Gastroesophageal sphincter (tissue), 4 donors: ENCODE measurements around the gene ARID5B. TPM values are rescaled to one million over a fixed set of nuclear protein-coding genes. Genes with fewer than 3 reads are reported as not detected.

Experiments used
- ATAC-seq: fragments of 150-250 bp; one replicate; pipeline ENCODE4 v1.9.1; 2016; ENCODE audit warnings: mild to moderate bottlenecking, moderate library complexity
- H3K27ac ChIP-seq, 4 donors: fragments of 200-600 bp; sonication (generic) in 3 of 4; 1 replicate in 3 of 4; 2 replicates in 1 of 4; pipeline ENCODE4 v1.5.1; 2016 to 2019
- H3K27me3 ChIP-seq: fragments of 200-600 bp; sonication (generic); one replicate; pipeline ENCODE4 v1.5.1; 2019
- H3K36me3 ChIP-seq, 2 donors: fragments of 200-600 bp; sonication (generic); one replicate each; pipeline ENCODE4 v1.5.1; 2019; ENCODE audit warnings: control low read depth in 1 of 2
- H3K4me1 ChIP-seq, 3 donors: fragments of 200-600 bp; sonication (generic); 1 replicate in 2 of 3; 2 replicates in 1 of 3; pipeline ENCODE4 v1.5.1; 2016 to 2019; ENCODE audit warnings: control low read depth in 2 of 3
- H3K4me3 ChIP-seq, 2 donors: fragments of 200-600 bp; sonication (generic); one replicate each; pipeline ENCODE4 v1.5.1; 2019; ENCODE audit warnings: mild to moderate bottlenecking in 1 of 2, moderate library complexity in 1 of 2
- H3K9me3 ChIP-seq, 3 donors: fragments of 200-600 bp; sonication (generic); one replicate each; pipeline ENCODE4 v1.5.1; 2017 to 2019; ENCODE audit warnings: control low read depth in 2 of 3
- EP300 ChIP-seq: sonication (generic); formaldehyde crosslinking; IDR thresholded peaks from one replicate; pipeline ENCODE4 v1.6.1; 2017; ENCODE audit warnings: antibody characterized with exemption, mild to moderate bottlenecking
- POLR2A ChIP-seq, 2 donors: fragments of 450-650 bp; IDR thresholded peaks; one replicate each; pipeline ENCODE4 v1.6.1; 2017; ENCODE audit warnings: antibody characterized with exemption in 2 of 2, mild to moderate bottlenecking in 2 of 2, moderate library complexity in 1 of 2
- POLR2AphosphoS5 ChIP-seq: sonication (generic); formaldehyde crosslinking; IDR thresholded peaks from one replicate; pipeline ENCODE4 v1.6.1; 2017; ENCODE audit warnings: antibody characterized with exemption
- WGBS, 2 donors: methylation state at CpG; one replicate each; pipeline ENCODE4 v1.1.5; 2018; ENCODE audit warnings: low coverage in 1 of 2; 5-methylcytosine and 5-hydroxymethylcytosine counted together
- total RNA-seq, 4 donors: library from RNA; depleted of rRNA; stranded (reverse); fragments of >200 nt; gene quantifications; one replicate each; pipeline ENCODE4 v1.1.0, GENCODE V29; 2016
- TF ChIP-seq, protein P1 (sequence below), 4 experiments: fragments of 200-600 bp in 2 of 4; fragments of 450-650 bp in 2 of 4; sonication (generic) in 1 of 4; IDR thresholded peaks; one replicate each; pipeline ENCODE4 v1.5.1; 2017 to 2019; ENCODE audit warnings: antibody characterized with exemption in 4 of 4, mild to moderate bottlenecking in 2 of 4, moderate library complexity in 2 of 4

The ARID5B gene
- total RNA-seq, 4 donors from 2014 or later = 34.7 to 81.4 (median 62.5) TPM

DNA sequence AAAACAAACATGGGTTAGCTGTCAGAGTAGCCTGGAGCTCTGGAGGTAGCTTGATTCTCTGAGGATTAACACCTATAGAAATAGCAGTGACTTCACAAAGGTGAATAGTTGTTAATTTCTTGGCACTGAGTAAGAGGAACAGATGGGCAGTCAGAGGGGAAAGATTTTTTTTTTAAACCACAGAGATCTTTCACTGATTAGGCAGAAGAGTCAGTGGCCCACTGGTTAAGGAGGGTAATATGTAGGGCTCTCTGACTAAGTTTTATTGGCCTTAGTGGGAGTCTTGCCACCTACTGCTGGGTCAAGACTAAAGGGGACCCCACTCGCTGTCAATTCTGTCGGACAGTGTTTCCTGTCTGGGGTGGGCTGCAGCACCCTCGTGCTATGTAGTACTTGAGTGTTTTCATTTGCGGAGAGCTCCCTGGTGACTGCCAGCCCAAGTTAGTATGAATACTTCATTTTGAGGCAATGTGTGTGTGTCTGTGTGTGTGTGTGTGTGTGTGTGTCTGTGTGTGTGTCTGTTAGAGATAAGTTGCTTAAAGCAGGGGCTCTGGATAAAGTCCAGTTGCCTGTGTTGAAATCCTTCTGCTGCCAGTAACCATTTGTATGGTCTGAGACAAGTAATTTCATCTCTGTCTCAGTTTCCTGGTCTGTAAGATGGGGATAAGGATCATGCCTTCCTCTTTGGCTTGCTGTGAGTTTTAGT, 145.2 kb downstream of the ARID5B start:
- peaks cover 0 to under 1% of the 10 kb centered on the region in 2 donors for H3K36me3 ChIP-seq
- no peak overlapping the region for H3K4me3 ChIP-seq
- TF ChIP-seq, protein P1, sequence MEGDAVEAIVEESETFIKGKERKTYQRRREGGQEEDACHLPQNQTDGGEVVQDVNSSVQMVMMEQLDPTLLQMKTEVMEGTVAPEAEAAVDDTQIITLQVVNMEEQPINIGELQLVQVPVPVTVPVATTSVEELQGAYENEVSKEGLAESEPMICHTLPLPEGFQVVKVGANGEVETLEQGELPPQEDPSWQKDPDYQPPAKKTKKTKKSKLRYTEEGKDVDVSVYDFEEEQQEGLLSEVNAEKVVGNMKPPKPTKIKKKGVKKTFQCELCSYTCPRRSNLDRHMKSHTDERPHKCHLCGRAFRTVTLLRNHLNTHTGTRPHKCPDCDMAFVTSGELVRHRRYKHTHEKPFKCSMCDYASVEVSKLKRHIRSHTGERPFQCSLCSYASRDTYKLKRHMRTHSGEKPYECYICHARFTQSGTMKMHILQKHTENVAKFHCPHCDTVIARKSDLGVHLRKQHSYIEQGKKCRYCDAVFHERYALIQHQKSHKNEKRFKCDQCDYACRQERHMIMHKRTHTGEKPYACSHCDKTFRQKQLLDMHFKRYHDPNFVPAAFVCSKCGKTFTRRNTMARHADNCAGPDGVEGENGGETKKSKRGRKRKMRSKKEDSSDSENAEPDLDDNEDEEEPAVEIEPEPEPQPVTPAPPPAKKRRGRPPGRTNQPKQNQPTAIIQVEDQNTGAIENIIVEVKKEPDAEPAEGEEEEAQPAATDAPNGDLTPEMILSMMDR (IDR thresholded peaks at IDR 0.05) = no peak
- TF ChIP-seq POLR2AphosphoS5 = no peak
- no peak for TF ChIP-seq POLR2A (IDR thresholded peaks at IDR 0.05)
- TF ChIP-seq EP300 = no peak
- ATAC-seq = no peak
- no peaks in the 10 kb centered on the region for H3K27me3 ChIP-seq
- peaks cover 20 to 62% (median 32%) of the 10 kb centered on the region in 3 donors for H3K4me1 ChIP-seq
- peak overlapping the region; percentile 86 to 100 (median 90) for H3K27ac ChIP-seq
- no peaks in the 10 kb centered on the region for H3K9me3 ChIP-seq
- WGBS, 2 donors = 56% methylated on average over 2 of the region's 4 CpGs; no CpG with 5 or more reads in 1 of the 2 donors

DNA sequence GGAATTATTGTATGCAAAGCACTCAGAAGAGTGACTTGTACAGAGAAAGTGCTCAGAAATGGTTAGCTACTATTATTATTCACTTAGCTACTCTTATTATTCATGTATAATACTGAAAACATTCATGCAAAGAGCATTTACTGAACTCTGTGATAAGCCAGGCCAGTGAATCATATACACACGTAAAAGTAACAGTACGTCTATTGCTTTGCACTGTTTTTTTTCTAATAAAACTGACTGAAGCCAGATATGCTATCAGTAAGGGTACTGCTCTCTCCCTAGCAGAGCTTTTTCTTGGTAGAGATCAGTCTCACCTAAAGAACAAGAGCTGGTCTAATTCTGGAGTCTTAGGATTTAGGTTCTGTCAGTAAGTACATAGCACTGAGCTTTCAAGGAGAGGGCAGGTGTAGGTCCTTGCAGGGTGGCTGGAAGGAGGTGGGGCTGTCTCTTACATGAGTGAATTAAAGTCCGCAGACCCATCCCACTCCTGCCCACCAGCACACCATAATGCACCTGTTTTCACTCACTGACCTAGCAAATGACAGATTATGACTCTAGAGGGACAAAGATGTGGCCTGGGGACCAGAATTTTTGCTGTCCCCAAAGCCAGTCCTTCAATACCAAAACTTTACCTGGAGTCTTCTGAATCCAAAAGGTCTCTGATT, 145.9 kb downstream of the ARID5B start:
- WGBS, 2 donors = 27 to 63% methylated on average over 2 of the region's 3 CpGs
- TF ChIP-seq POLR2A (IDR thresholded peaks at IDR 0.05) (no peak), EP300 (no peak), POLR2AphosphoS5 (no peak)
- TF ChIP-seq, protein P1 (IDR thresholded peaks at IDR 0.05) = no peak
- Histone ChIP-seq H3K4me3 (no peak overlapping the region), H3K27ac (peak overlapping the region; percentile 86 to 100 (median 90)), H3K36me3 (peaks cover 0 to 7% of the 10 kb centered on the region in 2 donors), H3K9me3 (no peaks in the 10 kb centered on the region), H3K27me3 (no peaks in the 10 kb centered on the region), H3K4me1 (peaks cover 19 to 69% (median 34%) of the 10 kb centered on the region in 3 donors)
- no peak for ATAC-seq

DNA sequence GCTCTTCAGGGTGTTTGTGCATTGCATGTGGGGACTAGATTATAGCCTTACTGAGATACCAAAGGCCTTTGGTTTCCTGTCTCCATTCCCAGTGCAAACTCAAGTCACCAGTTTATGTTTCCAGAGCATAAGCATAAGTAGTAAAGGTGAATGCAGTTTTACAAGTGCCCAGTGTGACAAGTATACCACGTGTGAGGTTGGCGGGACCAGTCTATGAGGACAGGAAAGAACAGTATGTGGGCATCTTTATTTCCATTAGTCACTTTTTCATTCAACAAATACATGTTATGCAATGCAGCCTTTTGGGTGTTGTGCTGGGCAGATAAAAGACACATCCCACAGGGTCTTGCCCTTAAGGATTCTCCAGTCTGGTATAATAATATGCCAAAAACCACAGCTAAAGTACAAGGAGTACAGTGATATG, 146.5 kb downstream of the ARID5B start:
- Histone ChIP-seq H3K27ac (peak overlapping the region; percentile 86 to 100 (median 90)), H3K4me3 (no peak overlapping the region), H3K4me1 (peaks cover 19 to 75% (median 40%) of the 10 kb centered on the region in 3 donors), H3K36me3 (peaks cover 0 to 14% of the 10 kb centered on the region in 2 donors), H3K9me3 (no peaks in the 10 kb centered on the region), H3K27me3 (no peaks in the 10 kb centered on the region)
- ATAC-seq = no peak
- 44 to 75% methylated on average over 2 of the region's 2 CpGs for WGBS, 2 donors
- TF ChIP-seq POLR2AphosphoS5 (peak; percentile 34), POLR2A (IDR thresholded peaks at IDR 0.05) (no peak), EP300 (no peak)
- TF ChIP-seq, protein P1 (IDR thresholded peaks at IDR 0.05) = no peak

DNA sequence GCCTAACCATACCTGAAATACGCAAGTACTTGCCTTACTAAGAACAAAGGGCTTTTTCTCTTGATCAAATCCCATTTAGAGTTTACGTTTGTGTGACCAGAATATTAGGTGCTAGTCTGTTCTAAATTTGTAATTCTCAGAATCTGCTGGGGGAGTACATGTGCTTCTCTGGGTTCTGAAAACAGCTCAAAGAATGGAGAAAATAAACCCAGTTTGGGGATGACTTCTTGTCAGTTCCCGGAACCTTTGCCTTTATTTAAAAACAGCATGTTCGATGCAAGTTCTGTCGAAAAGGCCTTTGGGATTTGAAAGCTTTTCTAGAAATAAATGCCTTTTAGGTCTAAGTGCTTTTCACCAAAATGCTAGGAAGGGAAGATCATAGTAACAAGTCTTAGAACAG, 147.0 kb downstream of the ARID5B start:
- ATAC-seq = no peak
- Histone ChIP-seq H3K36me3 (peaks cover 0 to 19% of the 10 kb centered on the region in 2 donors), H3K27ac (peak overlapping the region; percentile 86 to 100 (median 90)), H3K9me3 (no peaks in the 10 kb centered on the region), H3K27me3 (no peaks in the 10 kb centered on the region), H3K4me1 (peaks cover 19 to 80% (median 41%) of the 10 kb centered on the region in 3 donors), H3K4me3 (peak overlapping the region in 1 of 2 donors; percentile 54)
- WGBS, 2 donors = 26 to 28% methylated on average over 5 of the region's 5 CpGs
- TF ChIP-seq POLR2A (IDR thresholded peaks at IDR 0.05) (no peak), POLR2AphosphoS5 (no peak), EP300 (no peak)
- TF ChIP-seq, protein P1 (IDR thresholded peaks at IDR 0.05) = no peak
